ENCODE results near the gene TUBA3E.
"Not testable (repeated sequence)": the region's sequence is repeated elsewhere in the genome, so short reads cannot be mapped to it uniquely, and the experiment has no call there.

DNA sequence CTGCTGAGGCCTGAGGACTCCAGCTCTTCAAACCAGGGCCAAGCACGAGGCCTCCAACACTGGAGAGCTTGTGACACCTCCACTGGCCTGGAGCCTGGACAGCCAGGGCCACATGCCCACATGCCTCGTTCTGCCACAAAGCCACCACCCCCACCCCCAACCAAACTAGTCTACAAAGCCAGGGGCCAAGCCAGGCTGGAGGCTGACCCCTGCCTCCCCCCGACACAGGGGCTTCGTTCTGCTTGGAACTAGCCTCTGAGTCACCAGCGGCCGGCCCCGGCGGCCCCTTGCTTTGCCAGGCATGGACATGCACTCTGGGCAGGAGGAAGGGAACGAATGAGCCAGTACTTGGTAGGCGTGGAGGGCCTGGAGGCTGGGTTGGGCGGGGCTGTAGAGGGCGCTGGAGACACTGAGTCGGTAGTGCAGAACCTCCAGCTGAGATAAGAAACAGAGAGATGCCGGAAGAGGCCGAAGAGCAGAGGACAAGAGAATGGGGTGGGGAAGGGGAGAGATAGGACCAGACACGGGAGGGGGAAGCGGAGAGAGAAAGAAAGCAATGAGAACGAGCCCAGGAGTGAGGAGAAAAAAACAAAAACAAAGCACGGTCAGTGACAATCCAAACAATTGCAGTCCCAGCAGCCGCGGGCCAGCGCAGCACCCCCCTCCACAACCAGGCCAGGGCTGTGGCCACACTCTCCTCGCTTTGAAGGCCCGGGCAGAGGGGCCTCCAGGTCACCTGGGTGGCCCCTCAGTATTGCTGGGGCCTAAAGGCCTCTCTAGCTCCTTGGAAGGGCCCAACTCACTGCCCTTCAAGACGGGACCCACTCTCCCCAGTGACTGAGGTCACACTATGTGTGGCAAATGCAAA lies 37.2 kb downstream of the TUBA3E start:
- TF ChIP-seq, protein P1, sequence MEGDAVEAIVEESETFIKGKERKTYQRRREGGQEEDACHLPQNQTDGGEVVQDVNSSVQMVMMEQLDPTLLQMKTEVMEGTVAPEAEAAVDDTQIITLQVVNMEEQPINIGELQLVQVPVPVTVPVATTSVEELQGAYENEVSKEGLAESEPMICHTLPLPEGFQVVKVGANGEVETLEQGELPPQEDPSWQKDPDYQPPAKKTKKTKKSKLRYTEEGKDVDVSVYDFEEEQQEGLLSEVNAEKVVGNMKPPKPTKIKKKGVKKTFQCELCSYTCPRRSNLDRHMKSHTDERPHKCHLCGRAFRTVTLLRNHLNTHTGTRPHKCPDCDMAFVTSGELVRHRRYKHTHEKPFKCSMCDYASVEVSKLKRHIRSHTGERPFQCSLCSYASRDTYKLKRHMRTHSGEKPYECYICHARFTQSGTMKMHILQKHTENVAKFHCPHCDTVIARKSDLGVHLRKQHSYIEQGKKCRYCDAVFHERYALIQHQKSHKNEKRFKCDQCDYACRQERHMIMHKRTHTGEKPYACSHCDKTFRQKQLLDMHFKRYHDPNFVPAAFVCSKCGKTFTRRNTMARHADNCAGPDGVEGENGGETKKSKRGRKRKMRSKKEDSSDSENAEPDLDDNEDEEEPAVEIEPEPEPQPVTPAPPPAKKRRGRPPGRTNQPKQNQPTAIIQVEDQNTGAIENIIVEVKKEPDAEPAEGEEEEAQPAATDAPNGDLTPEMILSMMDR (IDR thresholded peaks at IDR 0.05) = not testable (repeated sequence)
- TF ChIP-seq EP300, POLR2A (IDR thresholded peaks at IDR 0.05): not testable (repeated sequence)
